ENCODE data around the gene LGMN. TPM values are rescaled to one million over a fixed set of nuclear protein-coding genes. Genes with fewer than 3 reads are reported as not detected.

Gene LGMN
- polyA plus RNA-seq, 1 donor (not counting 4 experiments of a cell fraction or from before 2014, with no cell fraction given) = 61.0 TPM

DNA sequence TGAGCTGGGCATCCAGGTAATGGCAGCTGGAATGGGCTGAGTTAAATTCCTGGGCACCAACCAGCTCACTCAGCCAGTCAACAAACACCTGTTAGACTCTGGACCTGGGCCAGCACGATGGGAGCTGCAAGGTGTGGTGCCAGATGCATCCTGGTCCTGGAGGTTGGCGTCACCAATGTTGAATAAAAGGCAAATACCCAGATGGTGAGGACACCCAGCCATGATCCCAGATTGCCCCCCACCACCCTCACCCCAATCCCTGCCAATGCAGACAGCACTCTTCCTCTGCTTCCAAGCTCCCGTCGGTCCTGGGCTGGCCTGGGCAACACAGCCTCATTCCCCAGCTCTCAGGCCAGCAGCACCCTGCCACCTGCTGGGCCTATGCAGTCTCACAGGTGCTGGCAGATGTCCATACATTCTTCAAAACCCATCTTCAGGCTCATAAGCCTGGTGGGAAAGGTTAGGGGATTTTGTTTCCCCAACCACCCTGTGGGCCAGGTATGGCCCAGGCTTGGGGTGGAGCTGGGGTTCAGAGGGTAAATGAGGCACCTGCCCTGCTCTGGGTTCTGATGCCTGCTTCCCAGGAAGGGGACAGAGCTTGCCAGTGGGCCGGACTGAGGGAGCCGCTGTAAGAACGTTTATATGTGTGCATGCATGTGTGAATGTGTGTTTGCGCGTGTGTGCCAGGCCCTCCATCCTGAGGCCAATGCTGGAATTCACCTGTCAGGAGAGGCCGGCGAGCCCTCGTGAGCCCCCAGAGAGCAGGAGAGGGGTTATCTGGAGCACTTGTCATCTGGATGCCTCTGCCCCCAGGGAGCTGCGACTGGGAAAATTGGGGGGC, 58.0 kb downstream of the LGMN start:
- H3K4me2 ChIP-seq (ENCODE audit: control insufficient read depth, extremely low read depth, insufficient read depth, low read depth, low read length) = no peak overlapping the region
- FAIRE-seq (no peak), DNase-seq (ENCODE audit: low read depth, low spot score) (no peak)
- H3K9ac ChIP-seq (ENCODE audit: control insufficient read depth, extremely low read depth, insufficient read depth, low read length) = no peak overlapping the region
- H4K20me1 ChIP-seq (ENCODE audit: control insufficient read depth, extremely low read depth, insufficient read depth, low read length) = no peaks in the 10 kb centered on the region
- H3K27ac ChIP-seq (ENCODE audit: control insufficient read depth, insufficient read depth, low read length) = no peak overlapping the region
- H3K36me3 ChIP-seq (ENCODE audit: control insufficient read depth in 2 of 2, extremely low read depth in 1 of 2, insufficient read depth in 2 of 2, low read length in 2 of 2) = no peaks in the 10 kb centered on the region
- H3K4me3 ChIP-seq (ENCODE audit: control insufficient read depth in 2 of 3, extremely low read depth in 1 of 3, insufficient read depth in 2 of 3, low read depth in 1 of 3, low read length in 3 of 3) = no peak overlapping the region
- no peaks in the 10 kb centered on the region for H3K9me3 ChIP-seq (ENCODE audit: control insufficient read depth, low read depth, low read length)
- peaks cover 5% of the 10 kb centered on the region for H3K4me1 ChIP-seq (ENCODE audit: control insufficient read depth, extremely low read depth, insufficient read depth, low read length)
- H2AFZ ChIP-seq (ENCODE audit: control insufficient read depth, low read length) = no peak overlapping the region
- H3K27me3 ChIP-seq (ENCODE audit: control insufficient read depth, extremely low read depth, insufficient read depth, low read length) = peaks cover 7% of the 10 kb centered on the region
- dilution Hi-C loops (cut with MboI; ENCODE audit: extremely low pct_ligation_motif_present, low sequenced_read_pairs) = no loop called here
- H3K79me2 ChIP-seq (ENCODE audit: control insufficient read depth, insufficient read depth, low read length) = no peaks in the 10 kb centered on the region
- TF ChIP-seq, protein P1, sequence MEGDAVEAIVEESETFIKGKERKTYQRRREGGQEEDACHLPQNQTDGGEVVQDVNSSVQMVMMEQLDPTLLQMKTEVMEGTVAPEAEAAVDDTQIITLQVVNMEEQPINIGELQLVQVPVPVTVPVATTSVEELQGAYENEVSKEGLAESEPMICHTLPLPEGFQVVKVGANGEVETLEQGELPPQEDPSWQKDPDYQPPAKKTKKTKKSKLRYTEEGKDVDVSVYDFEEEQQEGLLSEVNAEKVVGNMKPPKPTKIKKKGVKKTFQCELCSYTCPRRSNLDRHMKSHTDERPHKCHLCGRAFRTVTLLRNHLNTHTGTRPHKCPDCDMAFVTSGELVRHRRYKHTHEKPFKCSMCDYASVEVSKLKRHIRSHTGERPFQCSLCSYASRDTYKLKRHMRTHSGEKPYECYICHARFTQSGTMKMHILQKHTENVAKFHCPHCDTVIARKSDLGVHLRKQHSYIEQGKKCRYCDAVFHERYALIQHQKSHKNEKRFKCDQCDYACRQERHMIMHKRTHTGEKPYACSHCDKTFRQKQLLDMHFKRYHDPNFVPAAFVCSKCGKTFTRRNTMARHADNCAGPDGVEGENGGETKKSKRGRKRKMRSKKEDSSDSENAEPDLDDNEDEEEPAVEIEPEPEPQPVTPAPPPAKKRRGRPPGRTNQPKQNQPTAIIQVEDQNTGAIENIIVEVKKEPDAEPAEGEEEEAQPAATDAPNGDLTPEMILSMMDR (optimal IDR thresholded peaks at IDR 0.05 in 1 of 3, IDR thresholded peaks at IDR 0.05 in 1 of 3, conservative IDR thresholded peaks at IDR 0.05 in 1 of 3; ENCODE audit: extremely low read depth in 1 of 3, insufficient read depth in 2 of 3, low read length in 3 of 3) = peak; percentile 71 to 87 (median 82)
- TF ChIP-seq EZH2 (IDR thresholded peaks at IDR 0.05; ENCODE audit: low read length) = no peak
- no peaks in the 10 kb centered on the region for H3K9me1 ChIP-seq (ENCODE audit: control insufficient read depth, extremely low read depth, insufficient read depth, low read length)

DNA sequence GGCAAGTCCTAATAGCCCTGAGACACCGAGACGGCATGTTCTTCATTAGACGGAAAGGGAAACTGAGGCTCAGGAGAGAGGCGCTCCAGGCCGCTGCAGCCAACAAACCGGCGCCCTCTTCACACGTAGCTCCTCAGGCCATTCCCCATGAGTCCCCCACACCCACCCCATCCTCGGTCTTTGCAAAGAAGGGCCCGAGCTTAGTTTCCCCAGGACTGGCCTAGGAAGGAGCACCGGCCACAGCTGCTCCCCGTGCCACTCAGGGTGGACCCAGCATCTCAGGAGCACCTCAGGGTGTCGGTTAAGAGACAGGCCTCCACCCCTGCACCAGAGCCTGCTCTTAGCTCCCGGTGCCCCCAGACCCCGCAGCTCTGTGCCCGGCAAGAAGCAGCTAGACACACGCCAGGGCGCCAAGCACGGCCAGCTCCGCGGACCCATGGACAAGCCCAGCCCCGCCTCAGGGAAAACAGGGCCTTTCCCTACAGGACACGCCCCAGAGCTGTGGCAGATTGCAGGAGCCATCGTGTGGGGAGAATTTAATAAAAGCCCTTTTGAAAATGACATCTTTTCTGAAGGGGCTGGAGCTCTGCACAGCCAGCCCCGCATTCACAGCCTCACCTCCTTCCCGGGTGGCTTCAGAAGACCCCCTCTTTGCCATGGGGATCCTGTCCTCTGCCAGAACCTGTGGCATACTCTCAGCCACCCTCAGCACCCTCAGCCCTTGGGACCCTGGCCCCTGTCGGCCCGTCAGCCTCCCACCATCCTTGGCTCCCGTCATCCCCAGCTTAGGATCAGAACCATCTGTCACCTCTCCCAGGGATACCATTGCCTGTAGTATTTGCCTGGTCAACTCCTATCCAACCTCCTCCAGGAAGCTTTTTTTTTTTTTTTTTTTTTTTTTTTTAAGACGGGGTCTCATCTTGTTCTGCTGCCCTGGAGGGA, 59.7 kb downstream of the LGMN start:
- no peak overlapping the region for H3K27ac ChIP-seq (ENCODE audit: control insufficient read depth, insufficient read depth, low read length)
- H3K36me3 ChIP-seq (ENCODE audit: control insufficient read depth in 2 of 2, extremely low read depth in 1 of 2, insufficient read depth in 2 of 2, low read length in 2 of 2) = no peaks in the 10 kb centered on the region
- H3K4me1 ChIP-seq (ENCODE audit: control insufficient read depth, extremely low read depth, insufficient read depth, low read length) = peaks cover 5% of the 10 kb centered on the region
- TF ChIP-seq, protein P1 (optimal IDR thresholded peaks at IDR 0.05 in 1 of 3, IDR thresholded peaks at IDR 0.05 in 1 of 3, conservative IDR thresholded peaks at IDR 0.05 in 1 of 3; ENCODE audit: extremely low read depth in 1 of 3, insufficient read depth in 2 of 3, low read length in 3 of 3) = no peak
- TF ChIP-seq EZH2 (IDR thresholded peaks at IDR 0.05; ENCODE audit: low read length) = no peak
- dilution Hi-C loops (cut with MboI; ENCODE audit: extremely low pct_ligation_motif_present, low sequenced_read_pairs) = no loop called here
- H3K9ac ChIP-seq (ENCODE audit: control insufficient read depth, extremely low read depth, insufficient read depth, low read length) = no peak overlapping the region
- H4K20me1 ChIP-seq (ENCODE audit: control insufficient read depth, extremely low read depth, insufficient read depth, low read length) = no peaks in the 10 kb centered on the region
- no peak overlapping the region for H3K4me2 ChIP-seq (ENCODE audit: control insufficient read depth, extremely low read depth, insufficient read depth, low read depth, low read length)
- FAIRE-seq = no peak
- no peak overlapping the region for H3K4me3 ChIP-seq (ENCODE audit: control insufficient read depth in 2 of 3, extremely low read depth in 1 of 3, insufficient read depth in 2 of 3, low read depth in 1 of 3, low read length in 3 of 3)
- no peak for DNase-seq (ENCODE audit: low read depth, low spot score)
- H3K9me3 ChIP-seq (ENCODE audit: control insufficient read depth, low read depth, low read length) = no peaks in the 10 kb centered on the region
- H3K27me3 ChIP-seq (ENCODE audit: control insufficient read depth, extremely low read depth, insufficient read depth, low read length) = peaks cover 7% of the 10 kb centered on the region
- H3K79me2 ChIP-seq (ENCODE audit: control insufficient read depth, insufficient read depth, low read length) = no peaks in the 10 kb centered on the region
- H2AFZ ChIP-seq (ENCODE audit: control insufficient read depth, low read length) = no peak overlapping the region
- H3K9me1 ChIP-seq (ENCODE audit: control insufficient read depth, extremely low read depth, insufficient read depth, low read length) = no peaks in the 10 kb centered on the region

Data from keratinocyte (primary cell).